NCI-H69 (cell line): ENCODE results near the gene HBQ1.
"Not testable (repeated sequence)": the region's sequence is repeated elsewhere in the genome, so short reads cannot be mapped to it uniquely, and the experiment has no call there.

Source experiments
- DNase-seq: peaks from one replicate; lab custom pipeline; 2025; lab: John Stamatoyannopoulos, UW

The HBQ1 gene

DNA sequence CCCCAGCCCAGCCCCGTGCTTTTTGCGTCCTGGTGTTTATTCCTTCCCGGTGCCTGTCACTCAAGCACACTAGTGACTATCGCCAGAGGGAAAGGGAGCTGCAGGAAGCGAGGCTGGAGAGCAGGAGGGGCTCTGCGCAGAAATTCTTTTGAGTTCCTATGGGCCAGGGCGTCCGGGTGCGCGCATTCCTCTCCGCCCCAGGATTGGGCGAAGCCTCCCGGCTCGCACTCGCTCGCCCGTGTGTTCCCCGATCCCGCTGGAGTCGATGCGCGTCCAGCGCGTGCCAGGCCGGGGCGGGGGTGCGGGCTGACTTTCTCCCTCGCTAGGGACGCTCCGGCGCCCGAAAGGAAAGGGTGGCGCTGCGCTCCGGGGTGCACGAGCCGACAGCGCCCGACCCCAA lies 4.3 kb upstream of the HBQ1 start:
- DNase-seq: not testable (repeated sequence)

DNA sequence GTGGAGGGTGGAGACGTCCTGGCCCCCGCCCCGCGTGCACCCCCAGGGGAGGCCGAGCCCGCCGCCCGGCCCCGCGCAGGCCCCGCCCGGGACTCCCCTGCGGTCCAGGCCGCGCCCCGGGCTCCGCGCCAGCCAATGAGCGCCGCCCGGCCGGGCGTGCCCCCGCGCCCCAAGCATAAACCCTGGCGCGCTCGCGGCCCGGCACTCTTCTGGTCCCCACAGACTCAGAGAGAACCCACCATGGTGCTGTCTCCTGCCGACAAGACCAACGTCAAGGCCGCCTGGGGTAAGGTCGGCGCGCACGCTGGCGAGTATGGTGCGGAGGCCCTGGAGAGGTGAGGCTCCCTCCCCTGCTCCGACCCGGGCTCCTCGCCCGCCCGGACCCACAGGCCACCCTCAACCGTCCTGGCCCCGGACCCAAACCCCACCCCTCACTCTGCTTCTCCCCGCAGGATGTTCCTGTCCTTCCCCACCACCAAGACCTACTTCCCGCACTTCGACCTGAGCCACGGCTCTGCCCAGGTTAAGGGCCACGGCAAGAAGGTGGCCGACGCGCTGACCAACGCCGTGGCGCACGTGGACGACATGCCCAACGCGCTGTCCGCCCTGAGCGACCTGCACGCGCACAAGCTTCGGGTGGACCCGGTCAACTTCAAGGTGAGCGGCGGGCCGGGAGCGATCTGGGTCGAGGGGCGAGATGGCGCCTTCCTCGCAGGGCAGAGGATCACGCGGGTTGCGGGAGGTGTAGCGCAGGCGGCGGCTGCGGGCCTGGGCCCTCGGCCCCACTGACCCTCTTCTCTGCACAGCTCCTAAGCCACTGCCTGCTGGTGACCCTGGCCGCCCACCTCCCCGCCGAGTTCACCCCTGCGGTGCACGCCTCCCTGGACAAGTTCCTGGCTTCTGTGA lies 3.5 kb upstream of the HBQ1 start, which contains the start of gene HBA1:
Gene HBA1, plus strand, starts transcription at position 204 of the 906 bp plus-strand sequence. Its CDS starts 37 bp downstream, at position 241.
- not testable (repeated sequence) for DNase-seq

DNA sequence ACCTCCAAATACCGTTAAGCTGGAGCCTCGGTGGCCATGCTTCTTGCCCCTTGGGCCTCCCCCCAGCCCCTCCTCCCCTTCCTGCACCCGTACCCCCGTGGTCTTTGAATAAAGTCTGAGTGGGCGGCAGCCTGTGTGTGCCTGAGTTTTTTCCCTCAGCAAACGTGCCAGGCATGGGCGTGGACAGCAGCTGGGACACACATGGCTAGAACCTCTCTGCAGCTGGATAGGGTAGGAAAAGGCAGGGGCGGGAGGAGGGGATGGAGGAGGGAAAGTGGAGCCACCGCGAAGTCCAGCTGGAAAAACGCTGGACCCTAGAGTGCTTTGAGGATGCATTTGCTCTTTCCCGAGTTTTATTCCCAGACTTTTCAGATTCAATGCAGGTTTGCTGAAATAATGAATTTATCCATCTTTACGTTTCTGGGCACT lies 2.9 kb upstream of the HBQ1 start:
- DNase-seq: peak; percentile 36

DNA sequence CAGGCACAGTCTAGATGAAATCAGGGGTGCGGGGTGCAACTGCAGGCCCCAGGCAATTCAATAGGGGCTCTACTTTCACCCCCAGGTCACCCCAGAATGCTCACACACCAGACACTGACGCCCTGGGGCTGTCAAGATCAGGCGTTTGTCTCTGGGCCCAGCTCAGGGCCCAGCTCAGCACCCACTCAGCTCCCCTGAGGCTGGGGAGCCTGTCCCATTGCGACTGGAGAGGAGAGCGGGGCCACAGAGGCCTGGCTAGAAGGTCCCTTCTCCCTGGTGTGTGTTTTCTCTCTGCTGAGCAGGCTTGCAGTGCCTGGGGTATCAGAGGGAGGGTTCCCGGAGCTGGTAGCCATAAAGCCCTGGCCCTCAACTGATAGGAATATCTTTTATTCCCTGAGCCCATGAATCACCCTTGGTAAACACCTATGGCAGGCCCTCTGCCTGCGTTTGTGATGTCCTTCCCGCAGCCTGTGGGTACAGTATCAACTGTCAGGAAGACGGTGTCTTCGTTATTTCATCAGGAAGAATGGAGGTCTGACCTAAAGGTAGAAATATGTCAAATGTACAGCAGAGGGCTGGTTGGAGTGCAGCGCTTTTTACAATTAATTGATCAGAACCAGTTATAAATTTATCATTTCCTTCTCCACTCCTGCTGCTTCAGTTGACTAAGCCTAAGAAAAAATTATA lies 2.1 kb upstream of the HBQ1 start:
- DNase-seq: peak; percentile 38

DNA sequence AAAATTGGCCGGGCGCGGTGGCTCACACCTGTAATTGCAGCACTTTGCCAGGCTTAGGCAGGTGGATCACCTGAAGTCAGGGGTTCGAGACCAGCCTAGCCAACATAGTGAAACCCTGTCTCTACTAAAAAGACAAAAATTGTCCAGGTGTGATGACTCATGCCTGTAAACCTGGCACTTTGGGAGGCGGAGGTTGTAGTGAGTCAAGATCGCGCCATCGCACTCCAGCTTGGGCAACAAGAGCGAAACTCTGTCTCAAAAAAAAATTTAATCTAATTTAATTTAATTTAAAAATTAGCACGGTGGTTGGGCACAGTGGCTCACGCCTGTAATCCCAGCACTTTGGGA lies 1.6 kb upstream of the HBQ1 start:
- DNase-seq: peak; percentile 38

DNA sequence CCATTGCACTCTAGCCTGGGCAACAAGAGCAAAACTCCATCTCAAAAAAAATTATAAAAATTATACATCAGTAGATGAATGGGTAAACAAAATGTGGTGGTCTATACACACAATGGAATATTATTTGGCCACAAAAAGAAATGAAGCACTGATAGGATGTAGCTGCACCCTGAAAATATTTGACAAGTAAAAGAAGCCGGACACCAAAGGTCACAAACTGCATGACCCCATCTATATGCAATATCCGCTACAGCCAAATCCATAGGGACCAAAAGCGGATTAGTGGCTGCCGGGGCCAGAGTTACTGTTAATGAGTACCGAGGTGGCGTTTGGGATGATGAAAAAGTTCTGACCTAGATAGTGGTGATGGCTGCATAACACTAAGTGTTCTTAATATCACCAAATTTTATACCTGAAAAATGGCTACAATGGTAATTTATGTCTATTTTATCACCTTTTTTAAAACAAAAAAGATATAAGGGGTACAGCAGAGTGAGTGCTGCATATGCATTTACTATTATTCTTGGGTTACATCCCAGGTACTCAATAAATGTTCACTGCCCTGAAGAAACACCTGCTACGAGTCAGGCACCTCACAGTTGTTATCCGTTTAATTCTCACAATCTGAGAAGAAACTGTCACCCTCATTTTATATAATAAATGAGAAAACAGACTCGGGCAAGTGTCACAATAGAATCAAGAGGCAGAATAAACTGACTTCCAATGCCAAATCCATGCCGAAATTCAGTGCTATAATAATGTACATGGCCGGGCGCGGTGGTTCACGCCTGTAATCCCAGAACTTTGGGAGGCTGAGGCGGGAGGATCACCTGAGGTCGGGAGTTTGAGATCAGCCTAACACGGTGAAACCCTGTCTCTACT lies 807 bp upstream of the HBQ1 start:
- DNase-seq: no peak

DNA sequence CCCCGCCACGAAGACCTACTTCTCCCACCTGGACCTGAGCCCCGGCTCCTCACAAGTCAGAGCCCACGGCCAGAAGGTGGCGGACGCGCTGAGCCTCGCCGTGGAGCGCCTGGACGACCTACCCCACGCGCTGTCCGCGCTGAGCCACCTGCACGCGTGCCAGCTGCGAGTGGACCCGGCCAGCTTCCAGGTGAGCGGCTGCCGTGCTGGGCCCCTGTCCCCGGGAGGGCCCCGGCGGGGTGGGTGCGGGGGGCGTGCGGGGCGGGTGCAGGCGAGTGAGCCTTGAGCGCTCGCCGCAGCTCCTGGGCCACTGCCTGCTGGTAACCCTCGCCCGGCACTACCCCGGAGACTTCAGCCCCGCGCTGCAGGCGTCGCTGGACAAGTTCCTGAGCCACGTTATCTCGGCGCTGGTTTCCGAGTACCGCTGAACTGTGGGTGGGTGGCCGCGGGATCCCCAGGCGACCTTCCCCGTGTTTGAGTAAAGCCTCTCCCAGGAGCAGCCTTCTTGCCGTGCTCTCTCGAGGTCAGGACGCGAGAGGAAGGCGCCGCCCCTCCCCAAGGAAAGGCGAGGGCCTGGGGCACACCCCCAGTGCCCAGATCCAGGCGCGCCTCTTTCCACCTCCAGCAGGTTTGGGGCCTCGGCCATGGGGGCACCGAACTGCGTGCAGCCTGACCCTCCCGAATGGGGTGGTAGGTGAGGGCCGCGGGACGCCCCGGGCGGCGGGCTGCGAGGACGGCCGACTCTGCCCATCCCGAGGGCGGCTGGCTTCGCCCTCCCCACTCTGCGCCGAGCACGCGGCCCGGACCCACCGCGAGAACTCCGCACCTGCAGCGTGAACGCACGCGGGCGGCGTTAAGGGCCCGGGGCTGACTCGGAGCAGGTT lies 664 bp downstream of the HBQ1 start:
- peak; percentile 94 for DNase-seq

DNA sequence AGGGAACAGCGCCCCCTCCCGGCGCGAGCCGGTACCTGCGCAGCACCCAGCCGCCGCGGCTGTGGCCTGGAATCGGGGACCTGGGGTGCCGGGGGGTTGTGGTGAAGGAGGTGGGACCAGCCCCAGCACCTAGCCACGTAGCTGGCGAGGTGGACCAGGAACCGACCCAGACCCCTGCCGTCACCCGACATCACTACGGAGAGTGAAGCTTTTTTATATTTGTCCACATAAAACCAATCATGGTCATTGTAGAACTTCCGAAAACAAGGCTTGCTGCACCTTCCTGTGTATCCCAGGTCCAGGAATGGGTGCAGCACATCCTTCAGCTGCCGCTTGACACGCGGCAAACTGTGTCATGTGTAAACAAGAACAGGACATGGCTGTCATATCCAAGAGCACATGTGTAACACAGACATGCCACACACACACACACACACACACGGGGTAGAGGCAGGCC lies 1.3 kb downstream of the HBQ1 start:
- peak; percentile 52 for DNase-seq

DNA sequence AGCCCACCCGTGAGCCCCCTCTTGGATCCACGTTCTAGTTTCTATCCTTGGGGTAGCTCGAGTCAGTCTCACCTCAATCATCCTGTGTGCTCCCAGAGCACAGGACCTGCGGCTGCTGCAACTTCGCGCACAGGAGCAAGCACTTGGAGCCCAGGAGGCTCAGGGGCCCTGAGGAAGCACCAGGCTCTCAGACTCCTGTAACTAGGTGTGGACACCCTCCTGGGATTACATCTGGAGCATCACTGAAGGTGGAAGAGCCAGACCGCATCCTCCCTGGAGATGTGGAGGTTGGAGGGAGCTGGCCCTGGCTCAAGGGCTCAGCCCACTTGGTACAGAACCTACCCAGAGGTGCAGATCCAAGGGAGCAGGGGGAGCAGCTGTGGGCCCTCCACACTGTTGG lies 2.7 kb downstream of the HBQ1 start:
- DNase-seq: peak; percentile 30

DNA sequence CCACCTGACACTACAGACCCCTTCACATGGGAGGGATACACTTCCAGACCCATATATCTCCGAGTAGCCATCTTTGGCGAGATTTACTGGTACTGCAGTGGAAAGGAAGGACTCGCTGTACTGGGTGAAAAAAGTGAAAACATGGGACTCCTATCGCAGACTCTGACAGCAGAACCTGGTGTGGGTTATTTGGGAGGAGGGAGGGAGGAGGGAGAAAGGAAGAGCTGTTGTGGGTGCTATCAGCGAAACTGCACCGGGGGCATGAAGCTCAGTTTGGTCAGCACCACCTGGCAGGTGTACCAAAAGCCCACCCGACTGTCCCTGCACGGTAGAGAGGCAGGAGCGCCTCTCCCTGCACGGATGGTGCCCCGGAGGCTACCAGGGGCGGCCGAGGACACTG lies 5.0 kb downstream of the HBQ1 start:
- DNase-seq: no peak

DNA sequence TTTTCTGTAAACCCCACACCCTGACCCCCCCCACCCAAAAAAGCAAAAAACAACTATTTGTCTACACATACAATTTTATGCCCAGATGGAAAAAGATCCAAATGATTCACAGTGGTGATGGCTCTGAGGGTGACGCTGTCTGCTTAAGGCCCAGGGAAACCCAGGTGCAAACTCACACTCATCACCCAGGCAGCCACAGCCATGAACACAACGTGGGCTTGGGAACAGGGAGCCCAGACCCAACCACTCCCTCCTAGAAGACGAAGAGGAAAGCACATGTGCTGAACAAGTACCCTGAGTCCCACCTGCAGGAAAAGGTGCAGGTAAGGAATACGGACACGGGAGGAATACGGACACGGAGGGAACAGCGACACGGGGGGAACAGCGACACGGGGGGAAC lies 5.4 kb downstream of the HBQ1 start:
- DNase-seq: no peak

DNA sequence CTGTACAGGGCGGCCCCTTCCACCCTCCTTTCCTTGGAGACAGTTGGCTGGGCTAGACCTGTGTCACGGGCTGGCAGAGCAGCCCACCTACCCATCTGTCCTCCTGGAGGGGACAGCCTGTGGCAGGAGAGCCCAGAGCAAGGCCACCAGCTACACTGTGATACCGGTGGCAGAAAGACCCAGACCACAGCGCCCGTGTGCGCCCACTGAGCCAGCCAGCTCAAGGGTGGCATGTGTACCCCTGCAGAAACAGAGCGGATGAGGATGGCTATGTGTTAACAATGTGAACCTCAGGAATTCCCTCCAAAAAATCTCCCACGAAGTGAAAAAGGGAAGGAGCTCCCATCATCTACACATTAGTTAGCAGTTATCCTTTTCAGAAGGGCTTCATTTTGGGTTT lies 7.1 kb downstream of the HBQ1 start:
- no peak for DNase-seq

DNA sequence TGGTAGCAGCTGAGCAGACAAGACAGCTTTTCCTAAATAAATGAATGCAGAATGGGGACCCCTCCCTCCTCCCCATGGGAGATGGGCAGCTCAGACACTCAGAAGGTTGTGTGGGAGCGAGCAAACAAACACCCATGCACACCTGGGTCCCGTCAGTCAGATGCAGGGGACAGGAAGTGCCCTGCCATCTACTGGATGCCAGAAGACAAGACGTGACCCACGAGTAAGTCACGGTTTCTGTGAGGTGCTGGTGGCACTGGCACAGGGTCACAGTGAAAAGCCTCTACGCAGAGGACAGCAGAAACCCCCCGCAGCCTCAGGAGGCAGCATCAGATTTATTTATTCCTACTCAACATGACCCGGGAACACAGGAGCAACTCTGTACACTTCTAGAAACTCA lies 8.4 kb downstream of the HBQ1 start:
- peak; percentile 43 for DNase-seq

DNA sequence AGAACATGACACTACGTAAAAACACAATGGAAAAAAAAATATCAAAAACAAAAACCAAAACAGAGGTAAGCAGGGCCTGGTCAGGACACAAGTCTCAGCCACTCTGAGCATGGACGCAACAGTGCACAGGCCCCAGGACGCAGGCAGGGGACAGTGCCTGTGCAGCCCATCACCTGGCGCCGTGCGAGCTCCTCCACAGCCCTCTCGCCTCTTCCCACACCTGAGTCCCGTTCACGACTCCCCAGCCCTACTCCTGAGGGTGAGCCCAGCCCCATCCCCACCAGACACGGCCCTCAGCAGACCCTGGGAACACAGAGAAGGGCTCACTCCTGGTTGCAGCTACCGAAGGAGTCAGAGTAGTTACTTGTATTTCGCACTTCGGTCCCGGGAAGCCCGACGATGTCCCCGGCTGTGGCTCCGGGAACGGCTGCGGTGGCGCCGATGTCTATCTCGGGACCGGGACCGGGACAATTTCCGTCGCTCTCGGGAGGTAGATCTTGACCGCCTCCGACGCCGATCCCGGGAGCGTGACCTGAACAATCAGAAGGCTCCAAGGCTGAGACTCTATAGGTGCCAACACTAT lies 9.4 kb downstream of the HBQ1 start:
- no peak for DNase-seq

DNA sequence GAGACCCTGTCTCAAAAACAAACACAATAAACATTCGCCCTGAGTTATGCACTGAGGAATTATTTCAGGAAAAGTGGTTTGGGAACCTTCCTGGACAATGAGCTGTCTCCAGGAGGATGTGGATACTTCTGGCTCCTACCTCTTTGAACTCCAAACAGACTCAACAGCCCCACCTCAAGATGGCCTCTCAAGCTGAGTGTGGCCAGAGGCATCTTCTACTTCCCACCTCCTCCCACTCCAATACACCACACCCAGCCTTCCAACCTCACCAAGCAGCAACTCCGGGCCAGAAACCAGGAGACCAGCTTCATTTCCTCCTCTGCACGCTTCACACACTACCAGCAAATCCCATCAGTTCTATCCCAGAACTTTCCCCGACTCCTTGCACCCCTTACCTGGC lies 11.6 kb downstream of the HBQ1 start:
- no peak for DNase-seq

DNA sequence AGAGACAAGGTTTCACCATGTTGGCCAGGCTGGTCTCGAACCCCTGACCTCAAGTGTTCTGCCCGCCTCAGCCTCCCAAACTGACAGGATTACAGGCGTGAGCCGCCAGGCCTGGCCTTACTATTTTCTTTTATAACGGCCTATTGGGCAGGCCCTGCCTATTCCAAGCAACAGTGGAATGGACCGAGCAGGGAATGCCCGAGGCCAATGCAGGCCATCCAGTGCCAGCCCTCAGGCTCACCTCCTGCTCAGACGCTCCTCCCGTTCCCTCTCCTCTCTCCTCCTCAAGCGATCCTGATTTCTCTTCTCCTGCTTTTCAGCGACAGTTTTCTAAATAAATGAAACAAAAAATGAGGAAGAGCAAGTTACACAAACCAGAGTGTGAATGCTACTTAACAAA lies 12.4 kb downstream of the HBQ1 start:
- no peak for DNase-seq

DNA sequence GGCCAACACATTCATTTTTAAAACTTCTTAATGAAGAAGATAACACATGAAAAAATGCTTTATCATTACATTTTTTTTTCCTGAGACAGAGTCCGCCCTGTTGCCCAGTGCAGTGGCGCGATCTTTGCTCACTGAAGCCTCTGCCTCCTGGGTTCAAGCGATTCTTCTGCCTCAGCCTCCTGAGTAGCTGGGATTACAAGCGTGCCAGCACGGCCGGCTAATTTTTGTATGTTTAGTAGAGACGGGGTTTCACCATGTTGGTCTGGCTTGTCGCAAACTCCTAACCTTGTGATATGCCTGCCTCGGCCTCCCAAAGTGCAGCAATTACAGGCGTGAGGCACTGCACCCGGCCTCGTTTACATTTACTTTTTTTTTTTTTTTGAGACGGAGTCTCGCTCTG lies 13.2 kb downstream of the HBQ1 start:
- no peak for DNase-seq

DNA sequence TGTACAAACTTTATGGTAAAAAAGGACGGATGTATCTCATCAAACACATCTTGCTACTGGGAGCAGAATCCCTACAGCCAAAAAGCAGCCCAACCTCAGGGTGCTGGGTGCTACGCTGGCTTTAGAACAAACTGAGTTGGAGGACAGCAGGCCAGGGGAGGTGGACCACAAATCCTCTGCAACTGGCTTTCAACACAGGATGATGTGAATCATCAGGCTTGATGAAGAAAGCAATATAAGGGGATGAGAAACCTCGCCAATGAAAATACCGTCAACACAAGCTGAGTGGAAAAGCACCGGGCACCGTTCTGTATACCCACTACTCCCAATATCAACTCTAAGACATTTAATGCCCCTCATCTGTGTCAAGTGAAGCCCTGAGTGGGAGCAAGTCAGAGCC lies 14.3 kb downstream of the HBQ1 start:
- no peak for DNase-seq

DNA sequence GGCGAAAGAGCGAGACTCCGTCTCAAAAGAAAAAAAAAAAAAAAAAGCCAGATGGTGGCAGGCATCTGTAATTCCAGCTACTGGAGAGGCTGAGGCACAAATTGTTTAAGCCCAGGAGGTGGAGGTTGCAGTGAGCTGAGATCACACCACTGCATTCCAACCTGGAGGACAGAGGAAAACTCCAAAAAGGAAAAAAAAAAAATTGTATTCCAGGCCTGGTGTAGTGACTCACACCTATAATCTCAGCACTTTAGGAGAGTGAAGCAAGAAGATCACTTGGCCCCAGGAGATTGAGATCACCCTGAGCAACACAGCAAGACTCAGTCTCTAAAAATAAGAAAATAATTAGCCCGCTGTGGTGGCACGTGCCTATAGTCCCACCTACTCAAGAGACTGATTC lies 20.1 kb downstream of the HBQ1 start:
- DNase-seq: no peak

DNA sequence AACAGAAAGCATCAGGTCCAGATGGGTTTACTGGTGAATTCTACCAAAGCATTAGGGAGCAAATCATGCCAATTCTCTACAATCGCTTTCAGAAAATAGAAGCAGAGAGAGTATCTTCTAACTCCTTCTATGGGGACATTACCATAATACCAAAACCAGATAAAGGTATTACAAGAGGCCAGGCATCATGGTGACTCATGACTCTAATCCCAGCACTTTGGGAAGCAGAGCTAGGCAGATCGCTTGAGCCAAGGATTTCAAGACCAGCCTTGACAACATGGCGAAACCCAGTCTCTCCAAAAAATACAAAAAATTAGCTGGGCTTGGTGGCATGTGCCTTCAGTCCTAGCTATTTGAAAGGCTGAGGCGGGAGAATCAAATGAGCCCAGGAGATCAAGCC lies 23.0 kb downstream of the HBQ1 start:
- no peak for DNase-seq

DNA sequence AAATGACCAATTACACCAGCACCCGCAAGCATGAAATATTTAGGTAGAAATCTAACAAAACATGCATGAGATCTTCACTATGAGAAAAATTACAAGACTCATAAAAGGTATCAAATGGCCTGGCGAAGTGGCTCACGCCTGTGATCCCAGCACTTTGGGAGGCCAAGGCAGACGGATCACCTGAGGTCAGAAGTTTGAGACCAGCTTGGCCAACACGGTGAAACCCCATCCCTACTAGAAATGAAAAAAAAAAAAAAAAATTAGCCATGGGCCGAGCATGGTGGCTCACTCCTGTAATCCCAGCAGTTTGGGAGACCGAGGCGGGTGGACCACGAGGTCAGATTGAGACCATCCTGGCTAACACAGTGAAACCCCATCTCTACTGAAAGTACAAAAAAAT lies 23.8 kb downstream of the HBQ1 start:
- DNase-seq: not testable (repeated sequence)
